Measurements from ENCODE around the gene IFTAP. TPM values are rescaled to one million over a fixed set of nuclear protein-coding genes. Genes with fewer than 3 reads are reported as not detected.

The IFTAP gene
- polyA plus RNA-seq, 1 of the 3 experiments (the other 2 are of a cell fraction) = 21.8 TPM

DNA sequence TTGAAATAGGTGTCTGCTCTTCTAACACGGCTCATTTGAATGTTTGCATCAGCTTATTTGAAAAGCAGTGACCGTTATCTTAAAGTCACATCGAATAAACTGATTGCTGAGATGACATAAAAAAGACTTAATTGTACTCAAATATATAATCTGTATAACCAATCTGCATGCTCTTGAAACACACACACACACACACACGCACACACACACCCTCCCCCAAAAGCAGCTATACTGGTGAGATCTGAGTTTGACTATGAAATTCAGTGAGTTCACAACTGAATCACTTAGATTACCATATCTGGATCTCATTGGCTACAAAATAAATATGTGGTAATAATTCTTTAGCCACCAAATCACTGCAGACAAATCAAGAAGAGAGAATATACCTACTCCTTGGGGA is 3.8 kb upstream of the IFTAP start:
- 16% methylated on average over 4 of the region's 4 CpGs for WGBS (ENCODE audit: low lambda C conversion rate)
- Histone ChIP-seq H3K4me3 (ENCODE audit: low read depth in 2 of 2, low read length in 1 of 2) (no peak overlapping the region), H3K27me3 (ENCODE audit: insufficient read depth) (no peaks in the 10 kb centered on the region), H4K20me1 (ENCODE audit: insufficient read depth) (no peaks in the 10 kb centered on the region), H3K79me2 (ENCODE audit: insufficient read depth) (no peaks in the 10 kb centered on the region), H3F3A (replicated peaks; ENCODE audit: insufficient read depth) (no peaks in the 10 kb centered on the region), H3K4me1 (ENCODE audit: control insufficient read depth in 1 of 2, insufficient read depth in 2 of 2, low read depth in 1 of 2, low read length in 1 of 2) (peaks cover 3 to 11% of the 10 kb centered on the region in 2 experiments; a peak in 3 of 4 replicates), H3K9me3 (no peaks in the 10 kb centered on the region), H3K4me2 (no peak overlapping the region), H3K9me2 (no peaks in the 10 kb centered on the region), H2AFZ (ENCODE audit: low read depth) (no peak overlapping the region), H3K9ac (no peak overlapping the region), H3K27ac (ENCODE audit: low read depth in 2 of 2, low read length in 1 of 2) (peak overlapping the region in 1 of 2 experiments; percentile 73; a peak in 2 of 4 replicates), H3K36me3 (replicated peaks in 1 of 2; ENCODE audit: control insufficient read depth in 1 of 2, insufficient read depth in 2 of 2, low read length in 1 of 2) (no peaks in the 10 kb centered on the region)
- CTCF ChIA-PET = interaction anchor here (0.7 to 1.7 kb wide), 4 partner anchors 13 to 98 kb away, joined by 3 to 6 read pairs (median 4); no protein-coding TSS in a partner anchor
- no peak for TF ChIP-seq MEF2A (IDR thresholded peaks at IDR 0.05; ENCODE audit: borderline replicate concordance, low read depth)
- peak; percentile 75; the same call in 1 of the 2 replicates for TF ChIP-seq GATA2 (CRISPR knock-in tag; IDR thresholded peaks at IDR 0.05)
- no peak for TF ChIP-seq SIN3A (IDR thresholded peaks at IDR 0.05; ENCODE audit: borderline replicate concordance, low read depth, low read length)
- TF ChIP-seq, protein P1, sequence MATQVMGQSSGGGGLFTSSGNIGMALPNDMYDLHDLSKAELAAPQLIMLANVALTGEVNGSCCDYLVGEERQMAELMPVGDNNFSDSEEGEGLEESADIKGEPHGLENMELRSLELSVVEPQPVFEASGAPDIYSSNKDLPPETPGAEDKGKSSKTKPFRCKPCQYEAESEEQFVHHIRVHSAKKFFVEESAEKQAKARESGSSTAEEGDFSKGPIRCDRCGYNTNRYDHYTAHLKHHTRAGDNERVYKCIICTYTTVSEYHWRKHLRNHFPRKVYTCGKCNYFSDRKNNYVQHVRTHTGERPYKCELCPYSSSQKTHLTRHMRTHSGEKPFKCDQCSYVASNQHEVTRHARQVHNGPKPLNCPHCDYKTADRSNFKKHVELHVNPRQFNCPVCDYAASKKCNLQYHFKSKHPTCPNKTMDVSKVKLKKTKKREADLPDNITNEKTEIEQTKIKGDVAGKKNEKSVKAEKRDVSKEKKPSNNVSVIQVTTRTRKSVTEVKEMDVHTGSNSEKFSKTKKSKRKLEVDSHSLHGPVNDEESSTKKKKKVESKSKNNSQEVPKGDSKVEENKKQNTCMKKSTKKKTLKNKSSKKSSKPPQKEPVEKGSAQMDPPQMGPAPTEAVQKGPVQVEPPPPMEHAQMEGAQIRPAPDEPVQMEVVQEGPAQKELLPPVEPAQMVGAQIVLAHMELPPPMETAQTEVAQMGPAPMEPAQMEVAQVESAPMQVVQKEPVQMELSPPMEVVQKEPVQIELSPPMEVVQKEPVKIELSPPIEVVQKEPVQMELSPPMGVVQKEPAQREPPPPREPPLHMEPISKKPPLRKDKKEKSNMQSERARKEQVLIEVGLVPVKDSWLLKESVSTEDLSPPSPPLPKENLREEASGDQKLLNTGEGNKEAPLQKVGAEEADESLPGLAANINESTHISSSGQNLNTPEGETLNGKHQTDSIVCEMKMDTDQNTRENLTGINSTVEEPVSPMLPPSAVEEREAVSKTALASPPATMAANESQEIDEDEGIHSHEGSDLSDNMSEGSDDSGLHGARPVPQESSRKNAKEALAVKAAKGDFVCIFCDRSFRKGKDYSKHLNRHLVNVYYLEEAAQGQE (IDR thresholded peaks at IDR 0.05; ENCODE audit: low read depth, low read length) = no peak
- DNase-seq = no peak
- POLR2A ChIA-PET = interaction anchor here (1.7 kb wide), 1 partner anchor 26 kb away, joined by 6 read pairs; no protein-coding TSS in a partner anchor

DNA sequence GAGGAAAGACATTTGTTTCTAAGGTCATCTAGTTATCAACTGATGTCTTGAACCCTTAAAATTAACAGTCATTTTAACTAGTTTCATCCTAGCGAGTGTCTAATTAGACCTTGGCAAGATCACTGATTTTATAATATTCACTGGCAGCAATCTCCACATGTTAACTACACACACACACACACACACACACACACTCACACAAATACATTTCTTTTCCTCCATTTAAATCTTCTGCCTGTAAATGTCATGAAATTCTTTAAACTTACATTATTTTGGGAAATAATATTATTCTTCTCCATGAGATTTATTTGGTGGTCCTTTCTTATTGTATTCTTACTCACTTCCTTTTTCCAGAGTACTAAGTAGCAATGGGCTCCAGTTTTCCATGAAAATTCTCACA is 2.9 kb upstream of the IFTAP start:
- no peaks in the 10 kb centered on the region for H3K79me2 ChIP-seq (ENCODE audit: insufficient read depth)
- TF ChIP-seq RCOR1 (IDR thresholded peaks at IDR 0.05; ENCODE audit: low read length) (no peak), GATA2 (CRISPR knock-in tag; IDR thresholded peaks at IDR 0.05) (no peak), TEAD4 (IDR thresholded peaks at IDR 0.05; ENCODE audit: borderline replicate concordance, insufficient read depth) (no peak), EZH2phosphoT487 (IDR thresholded peaks at IDR 0.05; ENCODE audit: borderline replicate concordance, low read depth) (no peak), FOXJ3 (CRISPR knock-in tag; IDR thresholded peaks at IDR 0.05) (no peak), RAD21 (IDR thresholded peaks at IDR 0.05; ENCODE audit: low read length) (no peak), CHD2 (IDR thresholded peaks at IDR 0.05; ENCODE audit: low read length, partially characterized antibody) (no peak), RFX5 (IDR thresholded peaks at IDR 0.05; ENCODE audit: low read length) (no peak), POLR2AphosphoS5 (IDR thresholded peaks at IDR 0.05; ENCODE audit: low read depth, low read length) (no peak), MXI1 (IDR thresholded peaks at IDR 0.05; ENCODE audit: low read depth, low read length) (no peak)
- TF ChIP-seq, protein P2, sequence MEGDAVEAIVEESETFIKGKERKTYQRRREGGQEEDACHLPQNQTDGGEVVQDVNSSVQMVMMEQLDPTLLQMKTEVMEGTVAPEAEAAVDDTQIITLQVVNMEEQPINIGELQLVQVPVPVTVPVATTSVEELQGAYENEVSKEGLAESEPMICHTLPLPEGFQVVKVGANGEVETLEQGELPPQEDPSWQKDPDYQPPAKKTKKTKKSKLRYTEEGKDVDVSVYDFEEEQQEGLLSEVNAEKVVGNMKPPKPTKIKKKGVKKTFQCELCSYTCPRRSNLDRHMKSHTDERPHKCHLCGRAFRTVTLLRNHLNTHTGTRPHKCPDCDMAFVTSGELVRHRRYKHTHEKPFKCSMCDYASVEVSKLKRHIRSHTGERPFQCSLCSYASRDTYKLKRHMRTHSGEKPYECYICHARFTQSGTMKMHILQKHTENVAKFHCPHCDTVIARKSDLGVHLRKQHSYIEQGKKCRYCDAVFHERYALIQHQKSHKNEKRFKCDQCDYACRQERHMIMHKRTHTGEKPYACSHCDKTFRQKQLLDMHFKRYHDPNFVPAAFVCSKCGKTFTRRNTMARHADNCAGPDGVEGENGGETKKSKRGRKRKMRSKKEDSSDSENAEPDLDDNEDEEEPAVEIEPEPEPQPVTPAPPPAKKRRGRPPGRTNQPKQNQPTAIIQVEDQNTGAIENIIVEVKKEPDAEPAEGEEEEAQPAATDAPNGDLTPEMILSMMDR (IDR thresholded peaks at IDR 0.05) = no peak
- TF ChIP-seq, protein P3, sequence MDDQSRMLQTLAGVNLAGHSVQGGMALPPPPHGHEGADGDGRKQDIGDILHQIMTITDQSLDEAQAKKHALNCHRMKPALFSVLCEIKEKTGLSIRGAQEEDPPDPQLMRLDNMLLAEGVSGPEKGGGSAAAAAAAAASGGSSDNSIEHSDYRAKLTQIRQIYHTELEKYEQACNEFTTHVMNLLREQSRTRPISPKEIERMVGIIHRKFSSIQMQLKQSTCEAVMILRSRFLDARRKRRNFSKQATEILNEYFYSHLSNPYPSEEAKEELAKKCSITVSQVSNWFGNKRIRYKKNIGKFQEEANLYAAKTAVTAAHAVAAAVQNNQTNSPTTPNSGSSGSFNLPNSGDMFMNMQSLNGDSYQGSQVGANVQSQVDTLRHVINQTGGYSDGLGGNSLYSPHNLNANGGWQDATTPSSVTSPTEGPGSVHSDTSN (IDR thresholded peaks at IDR 0.05) = no peak
- TF ChIP-seq, protein P4, sequence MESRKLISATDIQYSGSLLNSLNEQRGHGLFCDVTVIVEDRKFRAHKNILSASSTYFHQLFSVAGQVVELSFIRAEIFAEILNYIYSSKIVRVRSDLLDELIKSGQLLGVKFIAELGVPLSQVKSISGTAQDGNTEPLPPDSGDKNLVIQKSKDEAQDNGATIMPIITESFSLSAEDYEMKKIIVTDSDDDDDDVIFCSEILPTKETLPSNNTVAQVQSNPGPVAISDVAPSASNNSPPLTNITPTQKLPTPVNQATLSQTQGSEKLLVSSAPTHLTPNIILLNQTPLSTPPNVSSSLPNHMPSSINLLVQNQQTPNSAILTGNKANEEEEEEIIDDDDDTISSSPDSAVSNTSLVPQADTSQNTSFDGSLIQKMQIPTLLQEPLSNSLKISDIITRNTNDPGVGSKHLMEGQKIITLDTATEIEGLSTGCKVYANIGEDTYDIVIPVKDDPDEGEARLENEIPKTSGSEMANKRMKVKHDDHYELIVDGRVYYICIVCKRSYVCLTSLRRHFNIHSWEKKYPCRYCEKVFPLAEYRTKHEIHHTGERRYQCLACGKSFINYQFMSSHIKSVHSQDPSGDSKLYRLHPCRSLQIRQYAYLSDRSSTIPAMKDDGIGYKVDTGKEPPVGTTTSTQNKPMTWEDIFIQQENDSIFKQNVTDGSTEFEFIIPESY (IDR thresholded peaks at IDR 0.05; ENCODE audit: borderline replicate concordance, low read depth) = no peak
- TF ChIP-seq, protein P5, sequence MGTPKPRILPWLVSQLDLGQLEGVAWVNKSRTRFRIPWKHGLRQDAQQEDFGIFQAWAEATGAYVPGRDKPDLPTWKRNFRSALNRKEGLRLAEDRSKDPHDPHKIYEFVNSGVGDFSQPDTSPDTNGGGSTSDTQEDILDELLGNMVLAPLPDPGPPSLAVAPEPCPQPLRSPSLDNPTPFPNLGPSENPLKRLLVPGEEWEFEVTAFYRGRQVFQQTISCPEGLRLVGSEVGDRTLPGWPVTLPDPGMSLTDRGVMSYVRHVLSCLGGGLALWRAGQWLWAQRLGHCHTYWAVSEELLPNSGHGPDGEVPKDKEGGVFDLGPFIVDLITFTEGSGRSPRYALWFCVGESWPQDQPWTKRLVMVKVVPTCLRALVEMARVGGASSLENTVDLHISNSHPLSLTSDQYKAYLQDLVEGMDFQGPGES (IDR thresholded peaks at IDR 0.05; ENCODE audit: low read depth, low read length) = no peak

More for the DNA sequence above, 2.9 kb upstream of the IFTAP start:
- Histone ChIP-seq H3K9me2 (no peaks in the 10 kb centered on the region), H3K27ac (ENCODE audit: low read depth in 2 of 2, low read length in 1 of 2) (peak overlapping the region in 1 of 2 experiments; percentile 73; a peak in 1 of 4 replicates), H3K36me3 (replicated peaks in 1 of 2; ENCODE audit: control insufficient read depth in 1 of 2, insufficient read depth in 2 of 2, low read length in 1 of 2) (no peaks in the 10 kb centered on the region), H3K4me3 (ENCODE audit: low read depth in 2 of 2, low read length in 1 of 2) (no peak overlapping the region), H3K27me3 (ENCODE audit: insufficient read depth) (no peaks in the 10 kb centered on the region), H3K4me2 (no peak overlapping the region), H2AFZ (ENCODE audit: low read depth) (no peak overlapping the region), H3K9ac (no peak overlapping the region), H3K9me3 (no peaks in the 10 kb centered on the region), H3F3A (replicated peaks; ENCODE audit: insufficient read depth) (no peaks in the 10 kb centered on the region), H4K20me1 (ENCODE audit: insufficient read depth) (no peaks in the 10 kb centered on the region), H3K4me1 (ENCODE audit: control insufficient read depth in 1 of 2, insufficient read depth in 2 of 2, low read depth in 1 of 2, low read length in 1 of 2) (peaks cover 4 to 11% of the 10 kb centered on the region in 2 experiments; a peak in 3 of 4 replicates)
- CTCF ChIA-PET = no interaction called here
- WGBS (ENCODE audit: low lambda C conversion rate) = 56% methylated on average over 1 of the region's 1 CpG
- no peak for DNase-seq
- POLR2A ChIA-PET = no interaction called here

Measured in SK-N-SH (cell line).